Stimulated activated CD4-positive, alpha-beta T cell treated with anti-CD3 and anti-CD28 coated beads, Interleukin-12 subunit alpha, Interleukin-12 subunit beta, amount 100 ng/mL, for 4 hours (primary cell): ENCODE data around the gene TMEM60.
A peak's percentile ranks its signal among the peaks of the same experiment; 100 is the strongest.

ENCODE experiments used
- DNase-seq: peaks from one replicate; pipeline ENCODE4 v3.0.0-alpha.2; 2020

TMEM60 gene

GRCh38 chr7:77766801-77767605 is 31.2 kb downstream of the TMEM60 start:
- no peak for DNase-seq

- DNase-seq = no peak
These were observed 32.1 kb downstream of the TMEM60 start for GRCh38 chr7:77765906-77766800.

GRCh38 chr7:77765481-77765880 is 32.8 kb downstream of the TMEM60 start:
- DNase-seq = no peak

GRCh38 chr7:77760809-77761453 is 37.3 kb downstream of the TMEM60 start:
- no peak for DNase-seq

GRCh38 chr7:77759294-77759889 is 38.8 kb downstream of the TMEM60 start:
- peak; percentile 27 for DNase-seq

GRCh38 chr7:77757589-77757988 is 40.6 kb downstream of the TMEM60 start:
- DNase-seq = no peak

- no peak for DNase-seq
These were observed 45.1 kb downstream of the TMEM60 start for GRCh38 chr7:77753173-77753572.

GRCh38 chr7:77752016-77752415 is 46.2 kb downstream of the TMEM60 start:
- no peak for DNase-seq

GRCh38 chr7:77747718-77748117 is 50.5 kb downstream of the TMEM60 start:
- DNase-seq = no peak

GRCh38 chr7:77747178-77747577 is 51.1 kb downstream of the TMEM60 start:
- no peak for DNase-seq

GRCh38 chr7:77746824-77747165 is 51.4 kb downstream of the TMEM60 start:
- DNase-seq = no peak

GRCh38 chr7:77746164-77746823 is 51.9 kb downstream of the TMEM60 start:
- no peak for DNase-seq

GRCh38 chr7:77745746-77746145 is 52.5 kb downstream of the TMEM60 start:
- no peak for DNase-seq
